Measurements from ENCODE around the gene PTPA.

Gene PTPA

DNA sequence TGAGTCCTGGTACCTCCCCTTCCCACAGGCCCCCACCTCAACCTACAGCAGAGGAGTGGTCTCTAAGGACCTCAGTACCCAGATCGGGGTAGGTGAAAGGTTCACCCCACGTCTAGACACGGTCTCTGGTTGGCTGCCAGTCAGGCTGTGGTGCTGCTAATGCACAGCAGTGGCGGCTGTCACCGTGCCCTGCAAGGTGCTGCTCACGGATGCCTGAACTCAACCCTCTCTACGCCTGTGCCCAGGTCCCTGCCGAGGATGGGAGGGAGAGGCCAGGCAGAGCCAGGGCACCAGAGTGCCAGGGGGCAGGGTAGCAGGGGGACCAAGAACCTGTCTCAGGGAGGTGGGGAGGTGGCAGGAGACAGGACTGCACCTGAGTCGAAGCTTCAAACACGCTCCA is 52.5 kb downstream of the PTPA start:
- POLR2A ChIA-PET = interaction anchor here (1.5 to 3.5 kb wide), 2 partner anchors 10 to 14 kb away, joined by 5 to 14 read pairs; partner anchors contain the start of gene IER5L
- TF ChIP-seq TARDBP (IDR thresholded peaks at IDR 0.05) (no peak), ZNF384 (IDR thresholded peaks at IDR 0.05) (no peak), LEF1 (IDR thresholded peaks at IDR 0.05; ENCODE audit: borderline replicate concordance) (no peak), HDGF (IDR thresholded peaks at IDR 0.05; ENCODE audit: borderline replicate concordance) (no peak), CTBP1 (IDR thresholded peaks at IDR 0.05; ENCODE audit: borderline replicate concordance) (no peak), SUZ12 (IDR thresholded peaks at IDR 0.05) (no peak), FOXK2 (IDR thresholded peaks at IDR 0.05) (no peak), ELF4 (IDR thresholded peaks at IDR 0.05) (no peak), ARNT (IDR thresholded peaks at IDR 0.05) (no peak), NFRKB (IDR thresholded peaks at IDR 0.05) (no peak)
- DNase-seq (ENCODE audit: extremely low spot score) = no peak
- CTCF ChIA-PET = no interaction called here

DNA sequence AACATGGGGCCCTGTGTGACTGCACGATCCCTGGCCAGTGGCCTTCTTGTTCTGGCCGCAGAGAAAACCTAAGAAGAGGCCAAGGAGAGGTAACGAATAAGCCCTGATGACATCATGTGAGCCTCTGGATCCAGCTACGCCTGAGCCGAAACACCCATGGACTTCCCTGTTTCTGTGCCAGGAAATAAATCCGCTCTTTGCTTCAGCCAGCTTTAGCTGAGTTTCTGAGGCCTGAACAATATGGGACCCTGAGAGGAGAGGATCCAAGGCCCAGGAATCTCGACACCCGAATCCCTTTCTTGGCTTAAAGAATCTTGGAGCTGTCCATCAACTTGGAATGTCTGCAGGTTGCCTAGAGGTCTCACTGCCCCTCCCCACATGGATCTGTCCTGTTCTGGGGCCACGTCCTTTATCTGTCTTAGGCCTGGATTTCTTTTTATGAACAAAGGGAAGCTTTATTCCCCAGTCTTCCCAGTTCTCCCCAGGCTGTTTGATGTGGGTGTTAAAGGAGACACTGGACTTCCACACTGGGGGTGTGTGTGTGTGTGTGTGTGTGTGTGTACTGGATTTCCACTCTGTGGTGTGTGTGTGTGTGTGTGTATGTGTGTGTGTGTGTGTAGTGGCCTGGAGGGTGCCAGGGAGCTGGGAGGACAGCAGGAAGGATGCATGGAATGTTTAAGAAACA is 53.2 kb downstream of the PTPA start:
- DNase-seq (ENCODE audit: extremely low spot score) = no peak
- POLR2A ChIA-PET = interaction anchor here (1.5 to 3.5 kb wide), 2 partner anchors 9 to 14 kb away, joined by 5 to 14 read pairs; partner anchors contain the start of gene IER5L
- CTCF ChIA-PET = interaction anchor here (1.4 kb wide), 1 partner anchor 21 kb away, joined by 5 read pairs; no protein-coding TSS in a partner anchor
- TF ChIP-seq NFRKB (IDR thresholded peaks at IDR 0.05) = no peak

DNA sequence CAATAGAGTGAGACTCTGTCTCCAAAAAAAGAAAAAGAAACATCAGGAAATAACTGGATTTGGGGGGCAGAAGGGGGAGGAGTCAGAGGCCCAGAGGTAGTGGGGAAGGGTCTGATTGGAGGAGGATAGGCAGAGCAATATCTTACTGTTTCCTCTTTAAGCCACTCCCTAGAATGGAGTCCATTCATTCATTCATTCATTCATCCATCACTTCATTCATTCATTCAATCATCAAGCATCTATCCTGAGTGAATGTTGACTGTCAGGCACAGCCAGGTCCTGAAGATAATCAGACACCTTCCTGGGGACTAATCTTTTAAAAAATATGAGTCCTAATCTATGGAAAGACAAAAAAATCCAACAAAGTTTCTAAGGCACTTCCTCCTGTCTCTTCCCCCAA is 54.0 kb downstream of the PTPA start:
- POLR2A ChIA-PET = interaction anchor here (1.5 to 3.5 kb wide), 2 partner anchors 9 to 13 kb away, joined by 5 to 14 read pairs; partner anchors contain the start of gene IER5L
- TF ChIP-seq HDGF (IDR thresholded peaks at IDR 0.05; ENCODE audit: borderline replicate concordance) = no peak
- no peak for TF ChIP-seq FOXK2 (IDR thresholded peaks at IDR 0.05)
- no peak for TF ChIP-seq BHLHE40 (IDR thresholded peaks at IDR 0.05; ENCODE audit: borderline replicate concordance)
- TF ChIP-seq FOXA1 (IDR thresholded peaks at IDR 0.05) = no peak
- no peak for TF ChIP-seq SP1 (IDR thresholded peaks at IDR 0.05)
- no peak for TF ChIP-seq LEF1 (IDR thresholded peaks at IDR 0.05; ENCODE audit: borderline replicate concordance)
- no peak for TF ChIP-seq SUZ12 (IDR thresholded peaks at IDR 0.05)
- TF ChIP-seq, protein P1, sequence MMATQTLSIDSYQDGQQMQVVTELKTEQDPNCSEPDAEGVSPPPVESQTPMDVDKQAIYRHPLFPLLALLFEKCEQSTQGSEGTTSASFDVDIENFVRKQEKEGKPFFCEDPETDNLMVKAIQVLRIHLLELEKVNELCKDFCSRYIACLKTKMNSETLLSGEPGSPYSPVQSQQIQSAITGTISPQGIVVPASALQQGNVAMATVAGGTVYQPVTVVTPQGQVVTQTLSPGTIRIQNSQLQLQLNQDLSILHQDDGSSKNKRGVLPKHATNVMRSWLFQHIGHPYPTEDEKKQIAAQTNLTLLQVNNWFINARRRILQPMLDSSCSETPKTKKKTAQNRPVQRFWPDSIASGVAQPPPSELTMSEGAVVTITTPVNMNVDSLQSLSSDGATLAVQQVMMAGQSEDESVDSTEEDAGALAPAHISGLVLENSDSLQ (IDR thresholded peaks at IDR 0.05) = no peak
- TF ChIP-seq CTBP1 (IDR thresholded peaks at IDR 0.05; ENCODE audit: borderline replicate concordance) = no peak
- TF ChIP-seq NFRKB (IDR thresholded peaks at IDR 0.05) = no peak
- no peak for TF ChIP-seq TARDBP (IDR thresholded peaks at IDR 0.05)
- TF ChIP-seq L3MBTL2 (conservative IDR thresholded peaks at IDR 0.05) = no peak
- TF ChIP-seq FOXM1 (IDR thresholded peaks at IDR 0.05; ENCODE audit: borderline replicate concordance) = no peak
- TF ChIP-seq ARNT (IDR thresholded peaks at IDR 0.05) = no peak
- TF ChIP-seq ELF4 (IDR thresholded peaks at IDR 0.05) = no peak
- CTCF ChIA-PET = interaction anchor here (1.4 kb wide), 1 partner anchor 22 kb away, joined by 5 read pairs; no protein-coding TSS in a partner anchor
- no peak for DNase-seq (ENCODE audit: extremely low spot score)

DNA sequence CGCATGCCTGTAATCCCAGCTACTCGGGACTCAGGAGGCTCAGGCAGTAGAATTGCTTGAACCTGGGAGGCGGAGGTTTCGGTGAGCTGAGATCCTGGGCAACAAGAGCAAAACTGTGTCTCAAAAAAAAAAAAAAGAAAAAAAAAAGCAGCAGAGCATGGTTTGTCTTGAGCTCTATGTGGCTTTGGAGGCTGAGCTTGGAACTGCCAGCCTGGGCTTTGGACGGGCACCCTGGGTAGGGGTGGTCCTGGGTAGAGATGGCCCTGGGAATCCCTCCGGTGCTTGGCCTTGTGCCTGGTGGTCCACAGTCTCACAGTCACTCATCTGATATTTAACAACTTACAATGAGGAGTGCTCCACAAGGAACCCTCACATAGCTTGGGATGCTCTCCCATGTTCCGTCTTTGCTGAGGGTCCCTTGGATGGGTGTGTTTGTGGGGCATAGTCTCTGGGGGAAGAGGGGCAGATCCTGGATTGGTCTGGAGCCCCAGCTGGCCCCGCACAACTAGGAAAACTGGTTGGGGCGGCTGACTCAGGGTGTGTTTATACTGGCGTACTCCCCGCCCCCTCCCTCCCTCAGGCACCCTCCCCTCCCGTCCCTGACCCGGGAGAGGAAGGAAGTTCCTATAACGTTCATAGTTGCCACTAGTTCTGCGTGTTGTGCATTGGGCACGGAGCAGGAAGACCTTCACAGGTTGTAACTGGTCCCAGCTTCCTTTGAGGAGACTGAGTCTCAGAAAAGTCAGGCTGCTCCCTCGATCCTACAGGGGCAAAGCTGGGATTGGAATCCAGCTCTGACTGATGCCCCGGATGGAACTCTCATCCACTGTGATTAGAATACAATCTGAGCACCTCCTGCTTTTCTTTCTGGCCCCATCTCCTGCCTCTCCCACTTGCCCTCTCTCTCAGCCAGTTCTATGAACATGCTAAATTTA is 55.7 kb downstream of the PTPA start:
- DNase-seq (ENCODE audit: extremely low spot score) = peak; percentile 57
- TF ChIP-seq, protein P1 (IDR thresholded peaks at IDR 0.05) = no peak
- TF ChIP-seq ARNT (IDR thresholded peaks at IDR 0.05) (no peak), SP1 (IDR thresholded peaks at IDR 0.05) (no peak), L3MBTL2 (conservative IDR thresholded peaks at IDR 0.05) (no peak), BHLHE40 (IDR thresholded peaks at IDR 0.05; ENCODE audit: borderline replicate concordance) (no peak), FOXA1 (IDR thresholded peaks at IDR 0.05) (no peak), HDGF (IDR thresholded peaks at IDR 0.05; ENCODE audit: borderline replicate concordance) (no peak)
- POLR2A ChIA-PET = interaction anchor here (1.5 to 3.5 kb wide), 3 partner anchors 7 to 27 kb away, joined by 9 to 14 read pairs (median 13); partner anchors contain the start of gene IER5L
- CTCF ChIA-PET = interaction anchor here (0.9 to 1.6 kb wide), 4 partner anchors 8 to 35 kb away, joined by 3 to 10 read pairs (median 5); no protein-coding TSS in a partner anchor

DNA sequence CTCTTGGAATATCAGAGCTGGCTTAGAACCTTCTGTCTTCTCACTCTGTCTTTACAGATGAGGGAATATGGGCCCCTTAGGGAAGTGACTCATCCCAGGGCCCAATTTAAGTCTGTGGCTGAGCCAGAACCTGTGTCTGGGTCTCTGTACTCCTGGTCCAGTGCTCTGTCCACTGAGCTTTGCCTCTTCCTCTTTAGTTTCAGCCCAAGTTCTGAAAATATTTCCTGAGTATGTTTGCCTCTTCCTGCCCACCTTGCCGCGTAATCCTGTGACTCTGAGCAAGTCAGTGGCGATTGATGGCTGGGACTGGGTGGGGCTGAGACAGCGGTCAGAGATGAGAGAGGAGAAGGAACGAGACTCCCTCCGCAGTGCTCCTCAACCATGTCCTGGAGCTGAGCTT is 59.0 kb downstream of the PTPA start:
- TF ChIP-seq CTBP1 (IDR thresholded peaks at IDR 0.05; ENCODE audit: borderline replicate concordance) (no peak), BHLHE40 (IDR thresholded peaks at IDR 0.05; ENCODE audit: borderline replicate concordance) (no peak), FOXK2 (IDR thresholded peaks at IDR 0.05) (no peak), L3MBTL2 (conservative IDR thresholded peaks at IDR 0.05) (no peak), TARDBP (IDR thresholded peaks at IDR 0.05) (no peak), FOXA1 (IDR thresholded peaks at IDR 0.05) (no peak), LEF1 (IDR thresholded peaks at IDR 0.05; ENCODE audit: borderline replicate concordance) (no peak)
- DNase-seq (ENCODE audit: extremely low spot score) = no peak
- POLR2A ChIA-PET = interaction anchor here (1.1 kb wide), 1 partner anchor 313 kb away, joined by 3 read pairs; no protein-coding TSS in a partner anchor
- CTCF ChIA-PET = interaction anchor here (1.2 kb wide), 1 partner anchor 27 kb away, joined by 4 read pairs; no protein-coding TSS in a partner anchor
